Smooth muscle cell (in vitro differentiated cells): ENCODE results near the gene TCIRG1. TPM values are rescaled to one million over a fixed set of nuclear protein-coding genes. Genes with fewer than 3 reads are reported as not detected.

Source experiments
- DNase-seq: peaks from one replicate; lab custom pipeline; 2025; ENCODE audit not compliant: unreplicated experiment; lab: John Stamatoyannopoulos, UW
- H2AFZ ChIP-seq: fragments of 200-600 bp; sonication (generic); 2 replicates; pipeline ENCODE4 v1.6.0; 2016; ENCODE audit warnings: antibody characterized with exemption, low read depth, mild to moderate bottlenecking
- H3F3A ChIP-seq: fragments of 200-600 bp; sonication (generic); 2 replicates; pipeline ENCODE4 v1.6.0; 2017; ENCODE audit warnings: antibody characterized with exemption, low read depth
- H3K27ac ChIP-seq: fragments of 200-600 bp; sonication (generic); 2 replicates; pipeline ENCODE4 v1.5.1; 2016; ENCODE audit warnings: low read depth, mild to moderate bottlenecking
- H3K27me3 ChIP-seq: fragments of 200-600 bp; sonication (generic); 2 replicates; pipeline ENCODE4 v1.6.1; 2016; ENCODE audit warnings: low read depth, mild to moderate bottlenecking
- H3K36me3 ChIP-seq: fragments of 200-600 bp; sonication (generic); 2 replicates; pipeline ENCODE4 v1.5.1; 2016; ENCODE audit warnings: low read depth
- H3K4me1 ChIP-seq: fragments of 200-600 bp; sonication (generic); 2 replicates; pipeline ENCODE4 v1.5.1; 2016; ENCODE audit warnings: low read depth
- H3K4me2 ChIP-seq: fragments of 200-600 bp; sonication (generic); 2 replicates; pipeline ENCODE4 v1.6.0; 2016; ENCODE audit warnings: mild to moderate bottlenecking
- H3K4me3 ChIP-seq: fragments of 200-600 bp; sonication (generic); 2 replicates; pipeline ENCODE4 v1.5.1; 2016; ENCODE audit warnings: mild to moderate bottlenecking
- H3K79me2 ChIP-seq: fragments of 200-600 bp; sonication (generic); 2 replicates; pipeline ENCODE4 v1.6.0; 2016; ENCODE audit warnings: low read depth, mild to moderate bottlenecking
- H3K9ac ChIP-seq: fragments of 200-600 bp; sonication (generic); 2 replicates; pipeline ENCODE4 v1.6.0; 2016; ENCODE audit warnings: low read depth
- H3K9me3 ChIP-seq: fragments of 200-600 bp; sonication (generic); replicated peaks from 2 replicates; pipeline ENCODE4 v1.5.1; 2016; ENCODE audit warnings: low read depth
- H4K20me1 ChIP-seq: fragments of 200-600 bp; sonication (generic); 2 replicates; pipeline ENCODE4 v1.6.0; 2016; ENCODE audit warnings: low read depth
- WGBS: methylation state at CpG from one replicate; pipeline ENCODE4 v1.1.7; 2016; ENCODE audit warnings: low lambda C conversion rate; 5-methylcytosine and 5-hydroxymethylcytosine counted together
- polyA plus RNA-seq: library from polyadenylated mRNA; unstranded; fragments of >200 nt; fragmentation: Nextera tagmentation; extraction: Ambion mirVana; gene quantifications from 2 replicates; pipeline ENCODE4 v1.2.1, GENCODE V29; 2016
- total RNA-seq: library from RNA; depleted of rRNA; stranded (reverse); fragments of >200 nt; gene quantifications from 2 replicates; pipeline ENCODE4 v1.2.3, GENCODE V29; 2014
- TF ChIP-seq, protein P1 (sequence below): fragments of 200-600 bp; sonication (generic); IDR thresholded peaks from 2 replicates; pipeline ENCODE4 v1.5.1; 2017; ENCODE audit warnings: borderline replicate concordance, mild to moderate bottlenecking, antibody characterized with exemption; ENCODE audit not compliant: insufficient read depth, poor library complexity, severe bottlenecking

Gene TCIRG1
- total and polyA plus RNA-seq, 2 experiments from 2014 or later, result 39.7 to 59.0 TPM

DNA sequence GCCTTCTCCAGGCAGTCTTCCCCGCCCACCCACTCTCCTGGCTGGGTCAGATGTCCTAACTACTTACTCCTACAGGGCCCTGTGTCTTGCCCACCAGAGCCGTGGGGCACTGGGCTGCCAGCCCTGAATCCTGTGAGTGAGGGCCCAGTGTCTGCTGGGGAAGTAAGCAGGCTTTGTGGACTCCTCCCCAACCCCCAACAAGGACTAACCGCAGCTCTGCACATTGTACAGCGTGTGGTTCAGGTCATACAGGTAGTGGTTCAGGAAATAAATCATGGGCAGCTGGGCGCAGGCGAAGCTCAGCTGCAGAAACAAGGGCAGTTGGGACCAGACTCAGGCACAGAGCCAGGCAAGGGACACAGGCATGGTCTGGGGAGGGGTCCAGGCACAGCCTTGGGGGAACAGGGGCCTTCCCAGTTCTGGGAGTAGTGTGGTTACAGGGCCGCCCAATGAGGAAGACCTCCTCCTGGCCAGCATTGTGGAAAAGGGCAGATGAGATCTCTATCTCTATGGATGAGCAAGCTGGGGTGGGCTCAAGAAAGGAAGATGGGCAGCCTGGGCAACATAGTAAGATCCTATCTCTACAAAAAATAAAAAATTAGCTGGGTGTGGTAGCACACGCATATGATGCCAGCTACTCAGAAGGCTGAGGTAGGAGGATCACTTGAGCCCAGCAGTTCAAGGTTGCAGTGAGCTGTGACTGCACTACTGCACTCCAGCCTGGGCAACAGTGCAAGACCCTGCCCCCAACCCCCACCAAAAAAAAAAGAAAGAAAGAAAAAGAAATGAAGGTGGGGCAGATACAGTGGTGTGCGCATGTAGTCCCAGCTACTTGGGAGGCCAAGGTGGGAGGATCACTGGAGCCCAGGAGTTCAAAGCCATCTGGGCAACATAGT, 40.4 kb upstream of the TCIRG1 start:
- Histone ChIP-seq H3K9me3 (no peaks in the 10 kb centered on the region), H3K79me2 (no peaks in the 10 kb centered on the region), H3K4me3 (no peak overlapping the region), H3K4me1 (peaks cover 3% of the 10 kb centered on the region), H3K4me2 (no peak overlapping the region), H3F3A (no peaks in the 10 kb centered on the region), H3K27me3 (no peaks in the 10 kb centered on the region), H4K20me1 (no peaks in the 10 kb centered on the region), H3K9ac (no peak overlapping the region), H3K36me3 (no peaks in the 10 kb centered on the region), H2AFZ (no peak overlapping the region), H3K27ac (no peak overlapping the region)
- WGBS, result 96% methylated on average over 9 of the region's 9 CpGs
- no peak for DNase-seq
- TF ChIP-seq, protein P1, sequence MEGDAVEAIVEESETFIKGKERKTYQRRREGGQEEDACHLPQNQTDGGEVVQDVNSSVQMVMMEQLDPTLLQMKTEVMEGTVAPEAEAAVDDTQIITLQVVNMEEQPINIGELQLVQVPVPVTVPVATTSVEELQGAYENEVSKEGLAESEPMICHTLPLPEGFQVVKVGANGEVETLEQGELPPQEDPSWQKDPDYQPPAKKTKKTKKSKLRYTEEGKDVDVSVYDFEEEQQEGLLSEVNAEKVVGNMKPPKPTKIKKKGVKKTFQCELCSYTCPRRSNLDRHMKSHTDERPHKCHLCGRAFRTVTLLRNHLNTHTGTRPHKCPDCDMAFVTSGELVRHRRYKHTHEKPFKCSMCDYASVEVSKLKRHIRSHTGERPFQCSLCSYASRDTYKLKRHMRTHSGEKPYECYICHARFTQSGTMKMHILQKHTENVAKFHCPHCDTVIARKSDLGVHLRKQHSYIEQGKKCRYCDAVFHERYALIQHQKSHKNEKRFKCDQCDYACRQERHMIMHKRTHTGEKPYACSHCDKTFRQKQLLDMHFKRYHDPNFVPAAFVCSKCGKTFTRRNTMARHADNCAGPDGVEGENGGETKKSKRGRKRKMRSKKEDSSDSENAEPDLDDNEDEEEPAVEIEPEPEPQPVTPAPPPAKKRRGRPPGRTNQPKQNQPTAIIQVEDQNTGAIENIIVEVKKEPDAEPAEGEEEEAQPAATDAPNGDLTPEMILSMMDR, result no peak

DNA sequence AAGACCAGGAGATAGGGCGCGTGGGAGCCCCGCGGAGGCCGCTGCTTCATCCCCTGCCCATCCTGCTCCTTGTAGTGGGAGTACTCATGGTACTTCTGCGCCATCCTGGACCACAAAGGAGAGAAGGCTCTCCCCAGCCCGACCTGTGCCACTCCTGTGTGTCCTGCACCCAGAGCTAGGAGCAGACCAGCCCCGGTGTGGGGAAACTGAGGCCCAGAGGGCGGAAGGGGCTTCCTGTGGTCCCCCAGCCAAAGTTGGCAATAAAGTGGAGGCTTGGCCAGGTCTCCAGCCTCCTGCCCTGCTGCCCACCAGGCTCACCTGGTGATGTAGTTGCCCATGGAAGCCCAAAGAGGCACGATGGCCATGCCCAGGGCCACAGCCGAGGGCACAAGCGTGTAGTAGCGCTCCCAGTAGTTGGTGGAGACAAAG, 39.6 kb upstream of the TCIRG1 start:
- Histone ChIP-seq H3K36me3 (no peaks in the 10 kb centered on the region), H4K20me1 (no peaks in the 10 kb centered on the region), H3K4me1 (peaks cover 4% of the 10 kb centered on the region), H3K27ac (no peak overlapping the region), H3K9ac (no peak overlapping the region), H3K27me3 (no peaks in the 10 kb centered on the region), H3K4me3 (no peak overlapping the region), H3K79me2 (no peaks in the 10 kb centered on the region), H3F3A (no peaks in the 10 kb centered on the region), H3K9me3 (no peaks in the 10 kb centered on the region), H3K4me2 (no peak overlapping the region), H2AFZ (no peak overlapping the region)
- DNase-seq, result no peak
- TF ChIP-seq, protein P1, result no peak
- 97% methylated on average over 13 of the region's 13 CpGs for WGBS

DNA sequence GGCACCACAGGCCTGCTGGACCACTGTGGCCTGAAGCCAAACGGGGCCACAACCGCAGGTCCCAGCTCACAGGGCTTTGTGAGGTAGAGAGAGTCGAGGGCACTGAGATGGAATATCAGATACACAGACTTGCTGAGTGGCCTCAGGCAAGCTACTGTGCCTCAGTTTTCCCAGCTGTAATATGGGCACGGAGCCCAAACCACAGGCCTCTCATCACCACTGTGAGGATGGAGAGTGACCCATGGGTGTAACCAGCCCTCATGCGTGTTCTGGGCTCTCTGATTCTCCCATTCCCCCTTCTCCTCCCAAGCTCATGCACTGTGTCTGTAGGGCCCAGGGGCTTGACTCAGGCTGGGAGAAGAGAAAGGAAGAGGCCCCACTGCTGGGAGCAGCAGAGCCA, 39.1 kb upstream of the TCIRG1 start:
- TF ChIP-seq, protein P1, result no peak
- Histone ChIP-seq H3K36me3 (no peaks in the 10 kb centered on the region), H3K9ac (no peak overlapping the region), H3K4me2 (no peak overlapping the region), H3K27ac (no peak overlapping the region), H3K4me3 (no peak overlapping the region), H3K9me3 (no peaks in the 10 kb centered on the region), H2AFZ (no peak overlapping the region), H4K20me1 (no peaks in the 10 kb centered on the region), H3K4me1 (peaks cover 4% of the 10 kb centered on the region), H3K27me3 (no peaks in the 10 kb centered on the region), H3K79me2 (no peaks in the 10 kb centered on the region), H3F3A (no peaks in the 10 kb centered on the region)
- DNase-seq, result no peak
- 96% methylated on average over 5 of the region's 5 CpGs for WGBS

DNA sequence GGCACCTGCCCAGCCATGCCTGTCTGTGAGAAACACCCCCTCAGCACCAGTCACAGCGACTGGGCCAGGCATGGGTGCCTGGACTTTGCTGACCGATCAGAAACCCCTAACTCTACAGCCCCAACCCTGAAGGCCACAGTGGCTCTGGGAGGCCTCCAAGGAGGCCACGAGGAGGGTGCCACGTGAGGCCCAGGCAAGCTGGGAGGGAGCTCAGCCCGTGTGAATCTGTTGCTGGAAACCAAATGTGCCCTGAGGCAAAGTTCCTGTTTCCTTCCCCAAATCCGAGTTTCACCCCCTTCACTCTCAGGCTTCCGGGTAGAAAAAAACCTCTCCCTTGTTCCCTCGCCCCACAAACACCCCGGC, 36.3 kb upstream of the TCIRG1 start:
- no peaks in the 10 kb centered on the region for H3F3A ChIP-seq
- H3K9ac ChIP-seq, result no peak overlapping the region
- no peaks in the 10 kb centered on the region for H3K79me2 ChIP-seq
- no peak for DNase-seq
- H3K4me2 ChIP-seq, result no peak overlapping the region
- H3K4me3 ChIP-seq, result no peak overlapping the region
- H4K20me1 ChIP-seq, result no peaks in the 10 kb centered on the region
- H3K27ac ChIP-seq, result no peak overlapping the region
- TF ChIP-seq, protein P1, result no peak
- H3K36me3 ChIP-seq, result no peaks in the 10 kb centered on the region
- 83% methylated on average over 9 of the region's 9 CpGs for WGBS
- peaks cover 4% of the 10 kb centered on the region for H3K4me1 ChIP-seq
- H3K27me3 ChIP-seq, result no peaks in the 10 kb centered on the region
- no peak overlapping the region for H2AFZ ChIP-seq
- H3K9me3 ChIP-seq, result no peaks in the 10 kb centered on the region
